Measurements from ENCODE around the gene LTB4R2.
"Not testable (repeated sequence)": the region's sequence is repeated elsewhere in the genome, so short reads cannot be mapped to it uniquely, and the experiment has no call there.

The LTB4R2 gene

DNA sequence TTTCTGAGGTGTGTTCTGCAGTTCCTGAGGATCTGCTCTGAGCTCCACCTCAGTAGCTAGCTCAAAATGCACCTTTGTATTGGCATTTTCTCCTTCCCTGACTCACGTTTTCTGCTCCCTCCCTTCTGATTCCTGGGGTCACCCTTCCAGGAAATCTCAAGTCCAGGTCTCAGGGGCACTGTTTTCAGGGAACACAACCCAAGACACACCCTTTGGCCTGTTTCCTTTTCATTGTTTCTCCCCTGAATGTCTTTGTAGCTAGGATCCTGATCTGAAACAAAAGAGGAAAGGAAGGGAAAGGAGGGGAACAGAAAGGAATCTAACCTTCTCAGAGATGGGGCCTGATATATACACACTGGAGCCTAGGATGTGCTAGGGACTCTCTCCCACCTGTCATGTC is 37.2 kb downstream of the LTB4R2 start:
- DNase-seq (ENCODE audit: low spot score), result no peak
- in situ Hi-C loops (cut with MboI; ENCODE audit: low pct_unique_long_range_greater_than_20kb, low sequenced_read_pairs, unreplicated experiment), result loop anchor here (25.0 kb wide), 1 partner anchor 315 kb away; no protein-coding TSS in a partner anchor
- TF ChIP-seq CTCF (IDR thresholded peaks at IDR 0.05; ENCODE audit: extremely low read depth, insufficient read depth, missing control alignments), result no peak

GRCh38 chr14:24348186-24348585 is 38.2 kb downstream of the LTB4R2 start:
- TF ChIP-seq CTCF (IDR thresholded peaks at IDR 0.05; ENCODE audit: extremely low read depth, insufficient read depth, missing control alignments), result no peak
- in situ Hi-C loops (cut with MboI; ENCODE audit: low pct_unique_long_range_greater_than_20kb, low sequenced_read_pairs, unreplicated experiment), result loop anchor here (25.0 kb wide), 1 partner anchor 314 kb away; no protein-coding TSS in a partner anchor
- DNase-seq (ENCODE audit: low spot score), result no peak

DNA sequence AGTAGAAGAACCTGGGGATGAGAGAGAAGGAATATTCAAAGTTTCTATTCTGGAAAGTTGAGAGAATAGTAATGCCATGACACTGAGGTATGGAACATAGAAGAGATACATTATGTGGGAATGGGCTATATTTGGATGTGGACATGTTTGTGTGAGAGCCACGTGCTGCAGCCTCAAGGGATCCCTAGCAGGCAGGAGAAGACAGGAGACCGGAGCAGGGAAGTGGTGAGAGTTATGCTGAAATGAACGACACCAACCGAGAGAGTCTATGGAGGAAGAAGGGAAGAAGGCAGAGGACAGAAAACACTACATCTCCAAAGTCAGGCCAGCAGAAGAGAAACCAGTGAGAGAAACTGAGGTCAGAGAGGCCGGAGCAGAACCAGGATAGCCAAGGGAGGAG is 39.8 kb downstream of the LTB4R2 start:
- in situ Hi-C loops (cut with MboI; ENCODE audit: low pct_unique_long_range_greater_than_20kb, low sequenced_read_pairs, unreplicated experiment), result loop anchor here (25.0 kb wide), 1 partner anchor 313 kb away; no protein-coding TSS in a partner anchor
- DNase-seq (ENCODE audit: low spot score), result no peak
- TF ChIP-seq CTCF (IDR thresholded peaks at IDR 0.05; ENCODE audit: extremely low read depth, insufficient read depth, missing control alignments), result no peak

DNA sequence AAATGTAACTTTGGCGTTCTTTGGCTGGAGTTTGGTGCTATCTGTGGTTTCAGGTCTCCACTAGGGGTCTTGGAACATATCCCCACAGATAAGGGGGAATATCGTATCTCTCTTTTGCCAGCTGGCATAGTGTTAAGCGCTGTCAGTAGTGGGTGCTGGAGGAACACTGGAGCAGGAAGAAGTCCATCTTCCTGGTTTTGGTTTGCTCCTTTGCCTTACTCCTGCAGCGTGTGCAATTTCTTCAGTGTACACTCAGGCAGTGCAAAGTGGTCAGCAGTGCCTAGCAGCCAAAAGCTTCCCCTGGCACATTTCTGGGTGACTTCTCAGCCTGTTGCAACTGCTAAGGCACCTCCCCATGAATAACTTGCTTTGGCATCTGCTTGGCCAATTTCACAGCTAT is 41.6 kb downstream of the LTB4R2 start:
- in situ Hi-C loops (cut with MboI; ENCODE audit: low pct_unique_long_range_greater_than_20kb, low sequenced_read_pairs, unreplicated experiment), result no loop called here
- TF ChIP-seq CTCF (IDR thresholded peaks at IDR 0.05; ENCODE audit: extremely low read depth, insufficient read depth, missing control alignments), result no peak
- DNase-seq (ENCODE audit: low spot score), result no peak

DNA sequence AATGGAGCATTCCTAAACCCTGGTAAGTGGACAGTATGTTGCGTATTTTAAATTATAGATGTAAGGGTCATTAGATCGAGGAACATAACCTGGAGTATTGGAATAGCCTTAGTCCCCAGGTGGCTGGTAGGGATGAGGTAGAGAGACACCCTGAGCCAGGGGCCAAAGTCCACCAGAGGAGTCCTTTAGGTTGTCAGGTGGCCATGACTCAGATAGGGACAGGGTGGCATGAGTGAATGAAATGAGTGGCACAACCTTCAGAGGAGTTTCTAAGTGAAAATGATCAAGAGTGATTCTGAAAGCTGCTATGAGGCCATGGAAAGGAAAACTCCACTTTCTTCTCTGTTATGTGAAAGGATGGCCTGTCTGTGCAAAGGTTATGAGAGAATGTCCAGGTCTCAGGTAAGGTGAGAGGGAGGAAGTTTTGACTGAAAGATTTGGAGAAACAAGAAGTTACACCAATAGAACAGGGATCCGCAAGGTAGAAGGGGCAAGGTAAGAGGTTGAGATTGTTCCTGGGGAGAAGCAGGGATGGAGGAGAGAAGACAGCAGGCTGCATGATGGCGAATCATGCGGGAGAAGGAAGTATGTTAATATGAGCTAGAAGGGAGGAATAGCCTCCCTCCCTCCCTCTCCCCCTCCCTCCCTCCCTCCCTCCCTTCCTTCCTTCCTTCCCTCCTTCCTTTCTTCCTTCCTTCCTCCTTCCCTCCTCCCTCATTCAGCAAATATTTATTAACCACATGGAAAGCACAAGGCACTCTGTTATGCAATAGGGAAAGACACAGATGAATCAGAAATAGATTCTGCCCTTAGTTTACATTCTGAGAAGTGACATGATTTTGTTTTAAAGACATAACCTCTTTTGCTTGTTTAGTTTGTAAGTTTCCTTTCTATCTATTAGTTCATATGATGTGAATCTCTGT is 43.9 kb downstream of the LTB4R2 start:
- TF ChIP-seq CTCF (IDR thresholded peaks at IDR 0.05; ENCODE audit: extremely low read depth, insufficient read depth, missing control alignments), result no peak
- in situ Hi-C loops (cut with MboI; ENCODE audit: low pct_unique_long_range_greater_than_20kb, low sequenced_read_pairs, unreplicated experiment), result no loop called here
- DNase-seq (ENCODE audit: low spot score), result no peak

GRCh38 chr14:24354482-24354825 is 44.5 kb downstream of the LTB4R2 start:
- in situ Hi-C loops (cut with MboI; ENCODE audit: low pct_unique_long_range_greater_than_20kb, low sequenced_read_pairs, unreplicated experiment); DNase-seq (ENCODE audit: low spot score): not testable (repeated sequence)

GRCh38 chr14:24355009-24355408 is 45.1 kb downstream of the LTB4R2 start:
- TF ChIP-seq CTCF (IDR thresholded peaks at IDR 0.05; ENCODE audit: extremely low read depth, insufficient read depth, missing control alignments), result no peak
- no peak for DNase-seq (ENCODE audit: low spot score)
- in situ Hi-C loops (cut with MboI; ENCODE audit: low pct_unique_long_range_greater_than_20kb, low sequenced_read_pairs, unreplicated experiment), result no loop called here

Measured in GM13977 (cell line).